GM19395 (cell line): Measurements from ENCODE around the gene EPB41L4A.

Experiments
- ATAC-seq: cut with Tn5 transposase; IDR thresholded peaks from one replicate; pipeline ENCODE4 v1.9.1; 2021; ENCODE audit warnings: mild to moderate bottlenecking, moderate library complexity; ENCODE audit not compliant: unreplicated experiment

The EPB41L4A gene

GRCh38 chr5:112165897-112166737 is 253.0 kb downstream of the EPB41L4A start:
- no peak for ATAC-seq

DNA sequence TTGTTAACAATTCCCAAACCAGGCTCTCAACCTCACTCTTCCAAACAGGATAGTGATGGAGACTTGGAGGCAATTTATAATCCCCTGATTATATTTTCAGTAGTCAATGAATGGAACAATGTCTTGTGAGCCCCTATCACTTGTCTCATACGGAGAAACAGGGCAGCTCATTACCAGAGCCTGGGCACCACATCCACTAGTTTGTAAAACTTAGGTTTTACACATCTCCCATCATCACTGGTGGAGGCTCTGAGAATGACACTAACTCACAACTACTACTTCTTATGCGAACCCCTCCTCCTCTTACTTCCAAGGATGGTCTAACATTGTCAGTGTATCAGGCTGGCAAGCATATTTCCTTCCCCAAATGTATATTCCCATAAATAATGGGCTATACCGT is 253.7 kb downstream of the EPB41L4A start:
- ATAC-seq: no peak

DNA sequence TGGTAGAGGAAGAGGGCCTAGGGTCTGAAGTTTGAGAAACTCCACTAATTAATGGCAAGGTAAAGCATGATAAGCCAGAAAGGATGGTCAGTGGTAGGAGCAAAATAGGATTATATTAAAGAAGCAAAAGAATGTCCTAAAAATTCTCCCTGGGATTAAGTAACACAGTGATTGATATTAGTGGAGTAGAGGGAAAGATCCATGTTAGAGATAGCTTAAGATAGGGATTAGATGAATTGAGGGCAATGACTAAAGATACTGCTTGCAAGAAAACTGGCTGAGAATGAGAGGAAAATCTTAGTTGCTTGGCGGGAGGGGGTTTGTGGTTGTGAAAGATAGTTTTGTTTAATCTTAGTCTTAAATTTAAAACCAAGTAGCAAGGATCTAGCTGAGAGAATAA is 255.6 kb downstream of the EPB41L4A start:
- ATAC-seq: no peak

- no peak for ATAC-seq
These were observed 257.7 kb downstream of the EPB41L4A start for GRCh38 chr5:112161392-112161748.

- ATAC-seq: peak; percentile 97
These were observed 258.3 kb downstream of the EPB41L4A start for GRCh38 chr5:112160652-112161391.

- ATAC-seq: no peak
These were observed 259.6 kb downstream of the EPB41L4A start for GRCh38 chr5:112159435-112159834.

GRCh38 chr5:112156211-112156610 is 262.9 kb downstream of the EPB41L4A start:
- no peak for ATAC-seq

- ATAC-seq: no peak
These were observed 264.0 kb downstream of the EPB41L4A start for GRCh38 chr5:112154940-112155686.

DNA sequence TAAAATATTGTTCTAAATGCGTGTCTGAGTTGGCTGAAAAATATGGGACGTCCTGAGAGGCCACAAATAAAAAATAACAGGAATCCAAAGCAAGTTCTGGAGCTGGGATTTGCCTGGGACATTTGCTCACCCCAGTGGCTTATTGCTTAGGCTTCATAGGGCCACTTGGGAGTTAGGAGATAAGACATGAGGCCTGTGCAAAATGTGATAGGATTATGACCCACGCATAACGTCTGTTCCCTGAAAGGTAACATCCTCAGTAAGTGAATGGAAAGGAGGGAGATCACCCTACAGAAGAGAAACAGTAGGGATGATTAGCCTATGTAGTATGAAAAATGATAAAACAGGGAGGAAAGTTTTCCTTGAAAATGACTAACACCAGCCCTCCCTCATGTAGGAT is 269.4 kb downstream of the EPB41L4A start:
- ATAC-seq: no peak

- ATAC-seq: peak; percentile 80
These were observed 272.5 kb downstream of the EPB41L4A start for GRCh38 chr5:112146323-112147226.

- no peak for ATAC-seq
These were observed 275.4 kb downstream of the EPB41L4A start for GRCh38 chr5:112143690-112144089.

GRCh38 chr5:112142769-112143270 is 276.3 kb downstream of the EPB41L4A start:
- no peak for ATAC-seq

- no peak for ATAC-seq
These were observed 277.5 kb downstream of the EPB41L4A start for GRCh38 chr5:112141582-112141981.

DNA sequence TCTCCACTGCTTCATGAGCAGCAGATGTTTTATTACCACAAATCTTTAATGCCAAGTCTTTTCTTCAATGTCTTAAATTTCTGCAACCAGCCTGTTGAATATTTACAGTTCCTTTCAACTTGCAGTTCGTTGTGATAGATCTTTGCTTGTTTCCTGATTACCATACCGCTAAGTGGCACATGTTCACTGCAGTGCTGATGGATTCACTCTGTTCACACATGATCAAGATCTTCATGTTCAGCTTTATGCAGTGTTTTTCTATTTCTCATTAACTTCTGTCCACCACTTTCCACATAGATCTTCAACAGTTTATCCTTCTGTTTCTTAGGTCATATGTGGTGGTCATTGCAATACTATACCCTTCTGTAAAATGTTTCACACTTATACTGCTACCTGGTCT is 280.6 kb downstream of the EPB41L4A start:
- ATAC-seq: no peak

DNA sequence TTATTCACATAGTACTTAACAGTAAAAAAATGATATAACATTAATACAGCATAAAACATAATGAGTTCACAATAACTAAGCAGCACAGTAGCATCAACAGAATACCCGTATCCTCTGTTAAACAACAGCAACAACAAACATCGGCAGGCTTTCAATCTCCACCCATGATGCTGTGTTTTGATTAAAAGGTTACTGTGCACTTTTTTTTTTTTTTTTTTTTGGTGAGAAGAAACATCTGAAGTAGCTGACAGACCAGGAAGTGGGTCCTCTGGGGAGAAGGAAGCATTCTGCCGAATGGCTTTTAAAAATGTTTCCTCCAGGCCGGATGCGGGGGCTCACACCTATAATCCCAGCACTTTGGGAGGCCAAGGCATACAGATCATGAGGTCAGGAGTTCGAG is 282.3 kb downstream of the EPB41L4A start:
- ATAC-seq: no peak

- no peak for ATAC-seq
These were observed 291.2 kb downstream of the EPB41L4A start for GRCh38 chr5:112127861-112128260.

- no peak for ATAC-seq
These were observed 292.1 kb downstream of the EPB41L4A start for GRCh38 chr5:112126982-112127381.

DNA sequence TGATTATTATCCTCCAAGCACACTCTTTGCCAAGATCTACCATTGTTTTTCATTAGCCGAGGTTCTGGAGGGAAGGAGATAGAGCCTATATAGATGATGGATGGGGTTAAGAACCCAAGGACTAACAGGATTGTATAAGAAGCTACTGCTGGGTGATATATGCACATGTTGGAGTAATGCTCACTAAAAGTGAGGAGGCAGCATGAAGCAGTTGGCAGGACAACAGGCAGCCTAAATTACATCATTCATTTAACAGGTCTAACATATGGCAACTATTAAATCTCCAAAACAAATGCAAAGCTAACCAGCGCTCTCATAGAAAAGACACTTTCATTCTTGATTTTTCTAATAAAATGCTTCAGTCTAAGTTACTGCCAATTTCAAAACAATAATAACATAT is 293.2 kb downstream of the EPB41L4A start:
- no peak for ATAC-seq

GRCh38 chr5:112124788-112125187 is 294.3 kb downstream of the EPB41L4A start:
- ATAC-seq: no peak

GRCh38 chr5:112123086-112123485 is 296.0 kb downstream of the EPB41L4A start:
- ATAC-seq: no peak
